T-helper 1 cell (primary cell): ENCODE results near the gene CD2AP.
"Not testable (repeated sequence)": the region's sequence is repeated elsewhere in the genome, so short reads cannot be mapped to it uniquely, and the experiment has no call there.

Experiments used
- DNase-seq, 5 donors: peaks; one replicate each; pipeline ENCODE4 v3.0.0-alpha.2; 2012 to 2020

Gene CD2AP

DNA sequence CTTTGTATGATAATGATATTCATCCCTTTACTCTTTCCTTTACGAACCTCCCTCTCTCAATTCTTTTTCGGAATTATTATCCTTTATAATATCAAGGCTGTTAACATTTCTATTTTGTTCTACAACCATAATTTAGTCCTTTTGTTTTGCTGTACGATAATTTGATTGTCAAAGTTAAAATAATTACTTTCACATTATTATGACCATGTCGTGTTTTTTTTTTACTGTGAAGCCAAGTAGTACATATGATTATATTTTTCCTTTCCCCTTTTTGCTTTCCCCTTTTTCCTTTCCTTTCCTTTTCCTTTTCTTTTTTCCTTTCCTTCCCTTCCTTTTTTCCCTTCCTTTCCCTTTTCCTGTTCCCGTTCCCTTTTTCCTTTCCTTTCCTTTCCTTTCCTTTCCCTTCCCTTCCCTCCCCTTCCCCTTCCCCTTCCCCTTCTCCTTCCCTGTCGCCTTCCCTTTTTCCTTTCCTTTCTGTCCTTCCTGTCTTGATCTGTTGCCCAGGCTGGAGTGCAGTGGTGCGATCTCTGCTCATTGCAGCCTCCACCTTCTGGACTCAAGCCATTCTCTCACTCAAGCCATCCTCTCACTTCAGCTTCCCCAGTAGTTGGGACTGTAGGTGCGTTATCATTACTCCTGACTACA, 19.5 kb downstream of the CD2AP start:
- no peak for DNase-seq

DNA sequence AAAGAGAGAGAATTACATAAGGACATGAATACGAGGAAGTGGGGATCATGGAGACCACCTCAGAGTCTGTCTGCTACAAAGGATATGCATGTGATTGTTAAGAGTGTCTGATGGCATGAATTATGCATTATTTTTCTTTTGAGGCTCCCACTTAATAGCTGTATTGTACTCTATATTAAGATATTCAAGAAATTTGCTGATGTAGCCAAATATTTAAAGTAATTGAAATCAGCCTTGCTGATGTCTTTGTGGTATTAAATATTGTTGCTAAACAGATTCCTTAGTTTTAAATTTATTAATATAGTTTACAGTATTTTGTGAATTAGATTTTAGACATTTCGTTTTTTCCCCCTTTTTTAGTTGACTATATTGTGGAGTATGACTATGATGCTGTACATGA, 25.3 kb downstream of the CD2AP start:
- no peak for DNase-seq

DNA sequence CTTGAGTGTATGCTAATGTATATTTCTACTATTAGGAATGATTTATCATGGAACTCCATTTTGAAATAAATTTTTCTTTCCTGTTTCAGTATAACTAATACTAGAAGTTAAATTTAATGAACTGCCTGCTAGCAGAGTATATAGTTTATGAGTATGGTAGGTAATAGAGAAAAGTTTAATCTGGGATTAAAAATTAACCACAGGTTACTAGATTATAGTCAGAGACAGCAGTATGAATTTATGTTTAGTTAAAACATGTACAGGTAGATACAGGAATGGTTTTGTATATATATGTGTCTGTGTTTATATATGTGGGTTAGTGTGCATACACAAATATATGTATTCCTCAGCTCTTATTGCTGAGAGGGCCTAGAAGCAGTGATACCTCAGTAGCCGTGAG, 32.3 kb downstream of the CD2AP start:
- DNase-seq: no peak

DNA sequence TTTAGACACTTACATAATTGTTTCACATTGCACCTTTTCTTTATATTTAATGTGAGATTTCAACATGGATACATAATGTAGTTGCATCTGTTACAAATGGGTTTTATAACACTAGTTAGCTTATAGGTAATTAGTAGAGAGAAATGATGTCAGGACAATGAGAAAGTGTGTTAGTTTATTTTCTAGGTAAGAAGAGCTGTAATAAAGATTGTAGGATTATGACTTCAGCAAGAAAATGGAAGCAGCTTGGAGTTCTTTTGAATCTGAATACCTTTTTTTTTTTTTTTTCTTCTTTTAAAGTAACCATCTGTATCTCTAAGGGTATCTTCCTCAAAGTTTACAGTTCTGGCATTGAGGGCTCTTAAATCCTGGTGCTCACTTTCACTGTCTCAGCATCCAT, 35.3 kb downstream of the CD2AP start:
- no peak for DNase-seq

DNA sequence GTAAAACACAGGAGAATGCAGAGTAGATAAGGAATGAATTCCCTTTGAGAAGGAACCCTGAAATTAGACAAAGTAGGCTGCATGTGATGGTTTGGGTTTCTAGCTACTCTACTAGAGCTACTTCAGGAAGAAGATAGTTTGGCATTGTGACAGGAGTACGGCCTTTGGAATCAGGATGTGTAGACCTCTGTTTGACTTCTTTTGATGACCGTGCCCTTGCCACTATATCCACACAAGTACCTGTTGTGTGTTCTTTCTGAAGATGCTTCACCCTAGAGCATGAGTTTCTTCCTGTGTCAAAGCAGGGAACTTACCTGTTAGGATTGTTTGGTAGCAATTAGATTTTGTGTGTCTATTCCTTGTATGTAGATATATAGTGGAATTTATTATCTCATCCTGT, 41.7 kb downstream of the CD2AP start:
- DNase-seq: no peak

DNA sequence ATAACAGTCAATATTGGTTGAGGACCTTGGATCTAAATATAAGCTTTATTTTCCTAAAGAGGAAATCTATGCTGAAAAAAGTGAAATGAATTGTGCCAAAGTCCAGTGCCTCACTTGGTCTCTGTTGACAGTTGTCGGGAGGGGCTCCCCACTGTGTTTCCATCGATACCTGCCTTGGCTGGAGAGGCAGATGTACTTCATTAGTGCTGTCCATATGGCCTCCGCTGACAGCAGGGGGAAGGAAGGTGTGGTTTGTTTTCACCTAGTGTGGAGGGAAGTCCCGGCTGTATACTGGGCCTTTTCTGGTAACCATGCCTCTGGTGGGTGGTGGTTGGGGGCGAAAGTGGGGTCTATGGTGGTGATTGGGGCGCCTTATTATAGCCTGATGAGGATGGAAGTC, 42.7 kb downstream of the CD2AP start:
- no peak for DNase-seq

DNA sequence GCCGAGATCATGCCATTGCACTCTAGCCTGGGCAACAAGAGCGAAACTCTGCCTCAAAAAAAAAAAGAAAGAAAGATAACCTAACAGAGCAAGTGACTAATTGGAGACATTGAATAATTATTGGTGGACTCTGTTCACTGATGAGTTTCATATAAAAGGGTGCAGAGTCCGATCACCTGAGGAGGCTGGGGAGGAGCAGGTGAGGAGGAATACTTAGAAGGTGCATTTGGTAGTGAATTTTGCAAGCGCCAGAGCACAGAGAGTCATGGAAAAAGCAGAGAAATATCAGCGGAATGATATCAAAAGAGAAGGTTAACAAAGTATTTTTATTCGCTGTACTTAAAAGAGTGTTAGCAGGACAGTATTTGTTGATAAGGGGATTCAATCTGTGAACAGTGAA, 44.4 kb downstream of the CD2AP start:
- no peak for DNase-seq

DNA sequence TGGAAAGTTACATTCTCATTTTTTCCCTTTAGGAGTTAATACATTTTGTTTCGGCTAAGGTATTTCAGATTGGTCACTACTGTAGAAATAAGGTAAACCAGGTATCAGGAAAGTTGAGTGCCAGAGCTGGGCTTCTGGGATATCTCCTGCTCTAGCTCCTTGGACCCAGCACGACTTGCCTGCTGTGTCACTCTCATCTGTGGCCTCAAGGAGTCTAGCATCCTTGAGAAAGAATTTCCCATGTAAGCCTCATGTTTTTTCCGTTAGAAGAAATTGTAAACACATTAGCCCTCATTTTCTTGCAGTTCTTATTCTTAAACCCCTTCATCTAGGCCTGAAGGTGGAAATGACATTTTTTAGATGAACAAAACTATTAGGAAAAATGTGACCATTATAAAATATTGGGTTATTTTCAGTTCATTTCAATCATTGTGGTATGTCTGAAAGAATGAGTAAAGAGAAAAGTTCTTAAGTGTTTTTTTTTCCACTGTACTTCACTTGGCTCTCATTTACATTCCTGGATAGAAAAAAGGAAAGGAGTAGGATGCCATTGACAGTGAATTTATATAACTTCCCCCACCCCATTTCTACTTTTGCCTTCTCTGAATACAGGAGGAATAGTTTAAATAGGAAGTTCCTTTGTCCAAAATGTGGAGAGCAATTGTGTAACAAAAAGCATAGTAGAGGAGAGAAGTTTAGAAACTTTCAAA, 46.7 kb downstream of the CD2AP start:
- DNase-seq: no peak

DNA sequence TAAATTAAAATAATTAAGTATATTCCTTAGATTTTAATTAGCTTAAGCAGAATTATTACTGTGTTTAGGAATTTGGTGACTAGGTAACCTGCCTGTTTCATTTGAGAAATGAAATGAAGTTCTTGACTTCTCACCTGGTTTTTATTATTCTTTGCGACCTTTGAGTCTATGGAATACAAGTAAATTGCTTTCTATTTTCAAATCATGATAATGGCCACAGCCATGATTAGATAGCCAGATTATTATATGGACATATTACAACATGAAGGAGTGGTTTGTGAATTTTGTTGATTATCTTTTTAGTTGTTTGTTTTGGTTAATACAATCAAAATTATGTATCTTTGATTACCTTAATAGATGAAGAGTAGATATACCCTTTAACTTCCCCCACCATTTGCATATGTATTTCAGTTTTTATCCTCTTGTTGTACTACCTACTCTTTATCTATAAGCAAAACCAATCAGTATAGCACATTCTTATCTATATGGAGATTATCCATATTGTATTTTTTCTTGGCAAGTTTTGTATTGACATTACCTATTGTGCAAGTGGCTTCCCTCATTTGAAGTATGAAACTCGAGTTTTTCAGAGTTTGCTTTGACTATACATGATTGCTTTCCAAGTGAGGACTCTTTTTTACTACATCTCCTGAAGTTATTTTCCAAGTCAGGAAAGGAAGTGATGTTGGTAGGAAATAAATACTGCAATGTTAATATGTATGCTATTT, 47.9 kb downstream of the CD2AP start:
- DNase-seq: no peak

DNA sequence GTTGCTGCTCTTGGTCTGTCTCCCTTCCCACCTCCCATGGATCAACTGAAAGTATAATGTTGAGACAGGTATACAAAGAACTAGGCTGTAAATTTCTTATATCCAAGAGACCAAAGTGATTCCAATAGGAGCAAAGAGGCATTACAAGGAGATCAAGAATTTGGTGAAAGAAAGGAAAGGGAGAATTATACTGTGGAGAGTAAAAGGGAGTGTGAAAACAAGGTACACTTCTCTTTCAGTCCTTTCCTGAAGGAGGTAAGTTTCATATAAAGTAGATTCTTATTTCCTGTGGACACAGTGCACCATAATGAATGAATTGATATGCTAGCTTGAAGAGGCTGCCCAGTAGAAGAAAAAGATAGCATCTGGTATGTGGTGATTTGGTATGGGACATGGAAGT, 49.7 kb downstream of the CD2AP start:
- DNase-seq: no peak

DNA sequence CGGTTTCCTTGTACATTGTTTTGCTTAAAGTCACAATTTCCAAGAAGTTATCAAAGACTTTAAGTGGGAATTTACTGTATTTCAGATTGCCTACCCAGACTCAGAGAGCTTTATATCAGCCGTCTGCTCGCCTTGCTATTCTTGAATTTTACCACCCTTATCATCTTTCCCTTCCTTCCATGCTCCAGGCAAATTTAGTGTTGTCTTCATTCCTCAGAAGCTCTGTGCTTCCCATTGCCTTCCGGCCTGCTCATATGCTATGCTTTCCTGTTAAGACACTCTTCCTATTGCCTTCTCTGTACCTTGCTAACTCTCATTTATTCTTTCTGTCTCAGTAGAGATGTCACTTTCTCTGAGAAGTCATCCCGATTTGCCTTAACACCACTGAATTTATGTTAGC, 52.1 kb downstream of the CD2AP start:
- no peak for DNase-seq

DNA sequence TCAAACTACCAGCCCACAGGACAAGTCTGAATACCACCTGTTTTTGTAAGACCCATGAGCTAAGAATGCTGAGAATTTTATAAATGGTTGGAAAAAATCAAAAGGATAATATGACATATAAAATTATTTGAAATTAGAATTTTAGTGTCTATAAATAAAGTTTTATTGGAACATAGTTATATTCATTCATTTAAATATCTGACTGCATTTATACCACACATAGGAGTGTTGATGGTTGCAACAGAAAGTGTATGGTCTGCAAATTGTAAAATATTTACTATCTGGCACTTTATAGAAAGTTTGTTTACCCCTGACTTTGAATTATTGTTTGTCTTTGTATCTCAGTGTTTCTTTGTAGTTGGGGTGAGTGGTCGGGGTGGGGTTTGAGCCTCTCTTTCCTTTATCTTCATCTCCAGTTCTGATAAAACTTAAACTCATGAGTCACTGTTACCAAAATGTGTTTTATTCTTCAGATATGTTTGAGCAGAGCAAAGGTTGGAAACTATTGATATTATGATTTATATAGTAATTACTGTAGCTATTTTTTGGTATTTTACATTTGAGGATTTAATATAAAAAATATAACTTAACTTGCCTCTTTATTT, 55.5 kb downstream of the CD2AP start:
- no peak for DNase-seq

DNA sequence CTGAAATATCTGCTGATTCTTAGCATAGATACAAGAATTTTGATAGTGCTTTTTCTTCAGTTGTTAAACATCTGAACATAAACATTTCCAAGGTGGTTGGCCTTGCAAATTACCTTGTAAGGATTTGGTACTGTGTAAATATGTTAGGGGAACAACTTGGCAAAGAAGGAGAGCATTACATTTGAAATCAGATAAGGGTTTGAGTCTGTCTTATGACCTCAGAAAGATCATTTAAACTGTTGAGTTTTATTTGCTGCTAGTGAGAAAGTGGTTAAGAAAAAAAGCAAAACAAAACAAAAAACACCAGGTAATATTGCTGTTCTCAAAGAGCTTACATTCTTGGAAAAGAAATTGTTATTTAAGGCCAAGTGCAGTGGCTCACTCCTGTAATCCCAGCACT, 56.5 kb downstream of the CD2AP start:
- no peak for DNase-seq

DNA sequence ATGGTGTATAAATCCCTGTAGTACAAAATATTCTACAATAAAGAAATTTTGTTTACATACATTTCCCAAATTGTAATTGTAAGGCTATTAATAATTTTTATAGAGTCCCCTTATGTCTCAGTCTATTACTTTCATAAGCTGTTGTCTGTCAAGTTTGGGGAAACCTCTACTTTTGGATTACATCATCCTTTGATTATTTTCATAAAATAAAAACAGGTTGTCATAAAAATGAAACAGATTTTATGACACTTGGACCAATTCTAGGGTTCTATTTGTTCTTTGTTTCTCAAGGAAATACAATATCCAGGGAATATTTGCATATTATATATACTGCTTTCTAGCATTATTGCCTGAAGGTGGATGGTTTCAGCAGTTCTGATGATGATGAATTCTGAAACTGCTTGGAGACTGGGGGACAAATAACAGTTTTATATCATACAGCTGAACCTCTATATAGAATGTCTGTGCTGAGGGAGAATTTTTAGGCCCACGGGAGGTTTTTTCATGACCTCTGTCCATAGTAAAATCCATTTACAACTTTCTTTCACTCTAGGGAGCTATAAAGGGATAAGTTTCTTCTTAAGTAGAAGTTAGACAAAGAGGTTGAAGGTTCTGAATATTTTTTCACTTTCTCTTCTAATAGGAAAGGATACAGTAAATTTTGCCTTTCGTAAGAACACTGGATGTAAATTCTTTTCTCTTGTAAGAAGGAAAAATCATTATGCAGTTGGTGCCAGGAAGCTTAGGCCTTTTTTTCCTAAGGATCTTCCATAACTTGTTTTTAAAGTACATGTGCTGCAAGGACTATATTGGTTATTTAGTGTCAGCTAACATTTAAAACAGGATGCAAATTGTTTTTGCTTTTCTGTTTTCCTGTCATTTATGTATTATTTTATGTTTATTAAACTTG, 58.0 kb downstream of the CD2AP start:
- DNase-seq: no peak

DNA sequence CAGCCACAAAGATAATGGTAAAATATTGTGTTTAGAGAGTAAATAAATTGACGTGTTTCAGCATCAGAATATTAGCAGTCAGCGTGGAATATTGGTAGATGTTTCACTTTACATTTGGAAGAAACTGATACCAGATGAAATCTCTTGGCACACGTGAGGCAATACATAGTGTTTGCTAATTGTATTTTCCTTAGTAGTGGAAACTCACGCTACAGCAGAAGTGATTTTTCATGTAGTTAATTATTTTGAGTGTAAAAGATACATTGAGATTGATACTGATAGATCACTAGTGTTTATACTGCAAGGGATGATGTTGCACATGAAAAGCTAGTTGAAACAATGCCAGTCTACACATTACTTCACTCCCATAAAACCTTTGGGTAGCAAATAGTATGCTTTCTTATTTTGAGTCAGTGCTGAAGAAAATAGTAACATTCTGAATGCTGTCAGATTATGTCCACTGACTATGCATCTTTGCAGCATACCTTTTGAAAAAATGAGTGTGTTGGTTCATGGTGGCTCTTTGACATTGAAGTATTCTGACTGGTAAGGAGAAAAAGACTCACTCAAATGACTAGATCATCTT, 59.3 kb downstream of the CD2AP start:
- DNase-seq: peak in 1 of 5 donors; percentile 7

DNA sequence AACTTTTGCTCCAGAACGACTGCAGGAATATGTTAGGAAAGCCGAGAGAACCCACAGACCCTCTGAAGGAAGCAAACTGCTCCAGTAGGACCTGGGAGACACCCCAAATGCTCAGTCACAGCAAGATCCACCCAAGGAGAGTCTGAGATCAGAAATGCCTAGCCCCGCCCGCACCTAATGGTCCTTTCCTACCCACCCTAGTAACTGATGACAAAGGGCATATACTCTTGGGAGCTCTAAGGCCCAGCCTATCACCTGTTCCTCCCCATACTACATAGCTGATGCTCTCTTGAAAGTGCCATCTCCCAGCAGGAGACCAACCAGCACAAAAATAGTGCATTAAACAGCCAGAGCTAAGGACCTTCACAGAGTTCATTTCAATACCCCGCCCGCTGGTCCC, 67.6 kb downstream of the CD2AP start:
- no peak for DNase-seq

DNA sequence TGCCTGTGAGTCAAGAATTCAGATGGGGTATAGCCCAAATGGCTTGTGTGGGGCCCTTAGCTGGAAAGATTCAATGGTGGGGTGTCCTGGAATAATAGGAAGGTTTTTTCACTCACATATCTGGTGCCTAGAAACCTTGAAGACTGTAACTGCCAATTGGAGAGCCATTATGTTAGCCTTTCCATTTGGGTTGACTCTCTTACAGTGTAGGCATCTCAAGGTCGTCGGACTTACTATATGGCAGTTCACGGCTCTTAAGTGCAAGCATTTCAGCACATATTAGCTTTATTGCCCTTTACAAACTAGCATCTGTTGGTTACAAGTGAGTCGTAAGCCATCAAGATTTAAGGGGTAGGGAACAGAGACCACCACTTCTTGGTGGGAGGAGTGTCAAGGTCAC, 74.1 kb downstream of the CD2AP start:
- DNase-seq: no peak

DNA sequence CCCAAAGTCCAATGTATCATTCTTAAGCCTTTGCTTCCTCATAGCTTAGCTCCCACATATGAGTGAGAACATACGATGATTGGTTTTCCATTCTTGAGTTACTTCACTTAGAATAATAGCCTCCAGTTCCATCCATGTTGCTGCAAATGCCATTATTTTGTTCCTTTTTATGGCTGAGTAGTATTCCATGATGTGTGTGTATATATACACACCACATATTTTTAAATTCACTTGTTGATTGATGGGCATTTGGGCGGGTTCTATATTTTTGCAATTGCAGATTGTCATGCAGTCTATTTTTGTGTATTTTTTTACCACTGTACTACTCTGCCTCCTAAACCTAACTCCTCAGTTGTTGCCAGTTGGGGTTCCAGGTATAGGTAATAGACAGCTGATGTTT, 74.7 kb downstream of the CD2AP start:
- no peak for DNase-seq

DNA sequence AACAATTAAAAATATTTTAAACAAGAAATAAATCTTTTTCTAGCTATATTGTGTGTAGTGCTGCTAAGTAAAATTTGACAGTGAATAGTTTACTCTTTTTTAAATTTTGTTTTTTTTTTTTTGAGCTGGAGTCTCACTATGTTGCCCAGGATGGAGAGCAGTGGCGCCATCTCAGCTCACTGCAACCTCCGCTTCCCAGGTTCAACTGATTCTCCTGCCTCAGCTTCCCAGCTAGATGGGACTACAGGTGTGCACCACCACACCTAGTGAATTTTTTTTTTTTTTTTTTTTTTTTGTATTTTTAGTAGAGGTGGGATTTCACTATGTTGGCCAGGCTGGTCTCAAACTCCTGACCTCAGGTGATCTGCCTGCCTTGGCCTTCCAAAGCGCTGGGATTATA, 75.7 kb downstream of the CD2AP start:
- DNase-seq: not testable (repeated sequence)

DNA sequence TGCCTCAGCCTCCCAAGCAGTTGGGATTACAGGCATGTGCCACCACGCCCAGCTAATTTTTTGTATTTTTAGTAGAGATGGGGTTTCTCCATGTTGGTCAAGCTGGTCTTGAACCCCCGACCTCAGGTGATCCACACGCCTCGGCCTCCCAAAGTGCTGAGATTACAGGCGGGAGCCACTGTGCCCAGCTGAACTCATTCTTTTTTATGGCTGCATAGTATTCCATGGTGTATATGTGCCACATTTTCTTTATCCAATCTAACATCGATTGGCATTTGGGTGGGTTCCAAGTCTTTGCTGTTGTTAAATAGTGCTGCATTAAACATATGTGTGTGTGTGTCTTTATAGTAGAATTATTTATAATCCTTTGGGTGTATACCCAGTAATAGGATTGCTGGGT, 78.9 kb downstream of the CD2AP start:
- DNase-seq: not testable (repeated sequence)

DNA sequence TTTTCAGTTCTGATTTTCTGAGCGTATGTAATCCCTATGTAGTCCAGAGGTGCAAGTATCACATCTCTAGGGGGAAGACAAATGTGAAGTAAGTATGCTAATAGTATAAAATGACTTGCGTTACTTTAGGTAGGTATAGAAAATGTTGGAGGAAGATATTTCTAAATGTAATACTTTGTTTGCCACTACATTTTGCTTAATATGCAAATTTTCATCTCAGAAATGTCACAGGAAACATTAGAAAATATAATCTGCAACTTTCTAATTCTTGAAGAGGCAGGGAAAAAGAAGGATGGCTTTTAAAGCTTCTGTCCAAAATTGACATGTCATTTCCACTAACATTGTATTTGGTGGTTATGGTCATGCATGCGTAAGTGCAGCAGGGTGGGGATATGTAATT, 85.6 kb downstream of the CD2AP start:
- no peak for DNase-seq

DNA sequence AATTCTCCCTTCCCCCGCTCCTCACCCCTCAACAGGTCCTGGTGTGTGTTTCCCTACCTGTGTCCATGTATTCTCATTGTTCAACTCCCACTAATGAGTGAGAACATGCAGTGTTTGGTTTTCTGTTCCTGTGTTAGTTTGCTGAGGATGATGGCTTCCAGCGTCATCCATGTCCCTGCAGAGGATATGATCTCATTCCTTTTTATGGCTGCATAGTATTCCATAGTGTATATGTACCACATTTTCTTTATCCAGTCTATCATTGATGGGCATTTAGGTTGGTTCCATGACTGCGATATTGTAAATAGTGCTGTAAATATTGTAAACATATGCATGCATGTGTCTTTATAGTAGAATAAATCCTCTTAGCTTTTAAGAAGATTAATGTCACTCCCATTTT, 89.0 kb downstream of the CD2AP start:
- DNase-seq: not testable (repeated sequence)
